ENCODE data around the gene MBD5. TPM values are rescaled to one million over a fixed set of nuclear protein-coding genes. Genes with fewer than 3 reads are reported as not detected.

Gene MBD5
- total and polyA plus RNA-seq, 2 donors: 16.5 to 134 TPM

DNA sequence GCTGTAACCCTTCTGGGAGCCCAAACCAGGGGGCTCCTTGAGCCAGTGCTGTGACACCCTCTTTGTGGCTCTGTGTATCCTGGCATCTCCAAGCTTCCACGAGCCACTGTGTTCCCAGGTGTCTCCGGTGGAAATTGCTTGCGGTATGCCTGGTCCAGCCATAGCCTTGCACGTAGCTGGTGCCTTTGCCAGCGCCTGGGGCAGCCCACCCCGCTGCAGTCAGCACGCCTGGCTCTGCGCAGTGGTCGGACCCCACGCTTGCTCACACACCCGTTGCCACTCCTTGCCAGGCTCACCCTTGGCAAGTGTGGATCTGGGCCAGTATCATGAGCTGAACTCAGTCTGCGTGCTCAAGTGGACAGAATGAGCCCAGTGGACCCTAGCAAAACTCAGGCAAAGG is 152.3 kb downstream of the MBD5 start:
- WGBS: 98% methylated on average over 12 of the region's 12 CpGs
- Histone ChIP-seq H3K4me3 (ENCODE audit: low read depth, low read length) (no peak overlapping the region), H3K36me3 (ENCODE audit: insufficient read depth) (no peaks in the 10 kb centered on the region), H3K4me1 (ENCODE audit: insufficient read depth) (no peaks in the 10 kb centered on the region), H3K27ac (ENCODE audit: low read depth) (no peak overlapping the region)
- no peak for DNase-seq (ENCODE audit: extremely low spot score)

DNA sequence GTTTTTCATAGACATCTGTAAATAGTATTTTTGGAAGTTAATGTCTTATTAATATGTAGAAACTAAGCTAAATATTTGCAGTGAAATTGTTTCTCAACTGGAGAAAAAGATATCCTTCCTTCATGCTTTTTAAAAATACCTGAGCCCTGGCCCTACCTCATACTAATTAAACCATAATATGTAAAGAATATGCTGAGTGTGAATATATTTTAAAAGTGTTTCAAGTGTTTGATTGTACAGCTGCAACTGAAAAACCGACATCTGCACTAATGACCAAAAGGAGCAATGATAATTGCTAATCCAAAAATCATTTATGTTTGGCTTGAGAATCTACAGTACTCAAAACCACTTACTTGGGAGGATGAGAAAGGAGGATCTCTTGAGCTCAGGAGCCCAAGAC is 156.7 kb downstream of the MBD5 start:
- Histone ChIP-seq H3K36me3 (ENCODE audit: insufficient read depth) (peaks cover 1% of the 10 kb centered on the region), H3K27ac (ENCODE audit: low read depth) (no peak overlapping the region), H3K4me1 (ENCODE audit: insufficient read depth) (no peaks in the 10 kb centered on the region), H3K4me3 (ENCODE audit: low read depth, low read length) (no peak overlapping the region)
- DNase-seq (ENCODE audit: extremely low spot score): no peak
- 88% methylated on average over 1 of the region's 1 CpG for WGBS

DNA sequence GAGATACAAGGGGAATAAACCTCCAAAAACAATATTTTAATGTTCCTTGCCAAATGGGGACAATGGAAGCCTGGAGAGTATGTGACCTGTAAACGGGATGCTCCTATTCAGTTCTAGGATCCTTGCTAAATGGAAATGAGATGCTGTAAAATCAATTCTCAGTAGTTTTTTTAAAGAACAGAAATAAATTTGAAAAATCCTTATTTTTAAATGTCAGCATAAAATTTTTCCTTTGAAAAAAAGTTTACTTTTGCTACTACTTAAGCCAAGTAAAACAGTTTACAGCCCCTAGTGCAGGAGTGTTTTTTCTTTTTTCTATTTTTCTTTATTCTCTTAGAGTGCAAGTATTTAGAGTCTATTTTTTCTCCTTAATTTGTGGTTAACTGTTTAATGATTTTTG is 158.8 kb downstream of the MBD5 start:
- no peak for DNase-seq (ENCODE audit: extremely low spot score)

DNA sequence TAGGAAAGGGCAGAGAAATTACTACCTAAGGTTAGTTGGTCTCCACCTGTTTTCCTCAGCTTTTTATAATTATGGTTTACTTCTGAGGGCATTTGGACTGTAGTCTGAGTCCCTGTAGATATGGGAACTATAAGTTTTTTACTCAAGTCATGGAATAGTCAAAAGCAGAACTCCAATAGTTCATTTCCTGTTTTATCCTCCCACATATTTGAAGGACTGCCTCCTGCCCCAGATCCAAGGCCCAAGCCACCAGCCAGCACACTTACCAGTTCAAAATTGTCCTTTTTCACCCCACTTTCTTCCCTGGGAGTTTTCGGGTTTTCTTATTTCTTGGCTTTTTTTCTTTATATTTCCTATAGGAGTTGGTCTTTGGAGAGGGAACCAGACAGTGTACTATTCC is 164.1 kb downstream of the MBD5 start:
- Histone ChIP-seq H3K4me1 (ENCODE audit: insufficient read depth) (no peaks in the 10 kb centered on the region), H3K27ac (ENCODE audit: low read depth) (no peak overlapping the region), H3K36me3 (ENCODE audit: insufficient read depth) (no peaks in the 10 kb centered on the region), H3K4me3 (ENCODE audit: low read depth, low read length) (no peak overlapping the region)
- no peak for DNase-seq (ENCODE audit: extremely low spot score)
- 97% methylated on average over 1 of the region's 1 CpG for WGBS

More for the DNA sequence above, 158.8 kb downstream of the MBD5 start:
- Histone ChIP-seq H3K27ac (ENCODE audit: low read depth) (no peak overlapping the region), H3K4me1 (ENCODE audit: insufficient read depth) (no peaks in the 10 kb centered on the region), H3K36me3 (ENCODE audit: insufficient read depth) (peaks cover 1% of the 10 kb centered on the region), H3K4me3 (ENCODE audit: low read depth, low read length) (no peak overlapping the region)
- 85% methylated on average over 1 of the region's 1 CpG for WGBS

DNA sequence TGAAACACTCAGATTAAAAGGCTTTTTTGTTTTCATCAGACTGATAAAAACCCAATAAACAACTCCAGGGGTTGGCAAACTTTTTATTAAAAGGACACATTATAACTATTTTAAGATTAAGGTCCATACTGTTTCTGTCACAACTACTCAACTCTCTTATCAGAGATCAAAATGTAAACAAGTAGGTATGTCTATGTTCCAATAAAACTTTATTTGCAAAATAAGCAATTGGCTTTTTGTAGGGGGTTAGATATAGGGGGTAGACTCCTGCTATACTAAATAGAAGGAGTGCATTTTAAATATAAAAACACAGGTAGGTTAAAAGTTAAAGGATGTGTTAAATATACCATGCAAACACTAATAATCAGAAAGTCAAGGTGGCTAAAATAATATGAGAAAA is 174.0 kb downstream of the MBD5 start:
- Histone ChIP-seq H3K4me1 (ENCODE audit: insufficient read depth) (no peaks in the 10 kb centered on the region), H3K36me3 (ENCODE audit: insufficient read depth) (no peaks in the 10 kb centered on the region), H3K4me3 (ENCODE audit: low read depth, low read length) (no peak overlapping the region), H3K27ac (ENCODE audit: low read depth) (no peak overlapping the region)
- DNase-seq (ENCODE audit: extremely low spot score): no peak

DNA sequence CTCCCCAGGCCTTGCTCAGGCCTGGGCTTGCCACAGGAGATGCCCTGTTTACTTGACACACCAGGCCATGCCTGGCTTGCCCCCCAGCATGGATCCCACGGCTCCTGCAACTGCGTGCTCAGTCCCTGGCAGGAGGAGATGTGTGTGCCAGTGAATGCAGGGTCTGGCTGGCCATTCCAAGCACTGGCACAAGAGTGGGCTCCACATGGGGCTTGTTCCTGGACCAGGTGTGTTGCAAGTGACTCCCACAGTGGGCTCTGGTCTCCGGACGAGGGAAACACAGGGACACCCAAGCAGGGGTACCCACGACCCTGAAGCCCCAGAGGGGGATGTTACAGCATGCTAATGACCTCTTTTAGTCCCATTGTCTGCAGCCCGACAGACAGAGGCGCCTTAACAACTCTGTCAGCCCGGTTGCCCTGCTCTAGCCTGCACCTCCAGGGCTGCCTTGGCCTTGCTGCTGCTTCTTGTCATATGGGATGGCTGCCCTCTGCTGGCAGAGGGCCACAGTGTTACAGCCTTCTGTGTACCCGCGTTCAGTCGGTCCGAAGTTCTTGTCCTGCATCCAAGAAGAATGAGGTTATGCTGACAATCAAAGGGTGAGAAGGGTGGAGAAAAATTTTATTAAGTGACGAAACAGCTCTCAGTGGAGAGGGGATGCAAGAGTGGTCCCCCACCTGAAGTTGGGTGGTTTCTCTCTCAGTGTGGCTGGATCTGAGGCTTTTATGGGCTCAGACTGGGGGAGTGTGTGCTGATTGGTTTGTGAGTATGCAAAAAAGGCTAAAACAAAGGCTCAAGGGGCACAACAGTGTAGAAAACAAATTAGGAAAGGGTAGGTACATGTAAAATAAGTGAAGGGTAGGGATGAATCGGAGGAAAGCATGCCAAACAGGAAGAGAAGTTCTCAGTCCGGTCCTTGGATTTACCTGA is 180.4 kb downstream of the MBD5 start:
- WGBS: 82% methylated on average over 15 of the region's 15 CpGs
- Histone ChIP-seq H3K36me3 (ENCODE audit: insufficient read depth) (no peaks in the 10 kb centered on the region), H3K4me1 (ENCODE audit: insufficient read depth) (no peaks in the 10 kb centered on the region), H3K4me3 (ENCODE audit: low read depth, low read length) (no peak overlapping the region), H3K27ac (ENCODE audit: low read depth) (no peak overlapping the region)
- no peak for DNase-seq (ENCODE audit: extremely low spot score)

DNA sequence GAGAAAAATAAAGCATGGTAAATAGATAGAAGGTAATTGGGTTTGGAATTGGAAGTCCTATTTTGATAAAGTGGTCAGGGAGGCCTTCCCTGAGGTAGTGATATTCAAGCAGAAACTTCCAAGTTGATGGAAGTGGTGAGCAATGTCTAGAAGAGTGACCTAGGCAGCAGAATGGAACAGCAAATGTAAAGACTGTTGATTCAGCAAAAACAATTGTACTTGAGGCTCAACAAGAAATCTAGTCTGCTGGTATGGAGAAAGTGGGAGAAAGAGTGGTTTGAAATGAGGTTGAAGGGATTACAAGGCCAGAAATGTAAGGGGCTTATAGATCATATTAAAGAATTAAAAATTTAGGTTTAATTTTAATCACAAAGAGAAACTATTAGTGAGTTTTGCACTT is 181.3 kb downstream of the MBD5 start:
- no peak for DNase-seq (ENCODE audit: extremely low spot score)
- no peak overlapping the region for H3K4me3 ChIP-seq (ENCODE audit: low read depth, low read length)
- H3K36me3 ChIP-seq (ENCODE audit: insufficient read depth): no peaks in the 10 kb centered on the region
- H3K27ac ChIP-seq (ENCODE audit: low read depth): no peak overlapping the region
- H3K4me1 ChIP-seq (ENCODE audit: insufficient read depth): no peaks in the 10 kb centered on the region

DNA sequence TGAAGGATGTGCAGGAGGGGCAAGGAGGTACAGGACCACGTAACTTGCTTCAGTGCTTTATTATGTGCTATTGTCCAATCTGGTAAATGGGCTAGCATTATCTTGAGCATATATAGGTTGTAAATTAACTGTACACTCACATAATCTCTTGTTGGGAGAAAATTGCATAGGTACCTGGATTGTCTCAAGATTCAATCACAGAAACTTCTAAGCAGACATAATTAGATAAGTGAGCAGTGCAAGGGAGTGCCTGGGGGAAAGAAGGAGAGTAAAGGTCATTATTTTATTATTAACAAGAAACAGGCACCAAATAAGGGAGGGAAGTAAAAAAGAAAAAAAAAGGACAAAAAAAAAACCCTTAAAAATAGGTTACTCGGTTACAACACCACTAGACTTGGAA is 186.2 kb downstream of the MBD5 start:
- no peak for DNase-seq (ENCODE audit: extremely low spot score)
- Histone ChIP-seq H3K27ac (ENCODE audit: low read depth) (no peak overlapping the region), H3K4me3 (ENCODE audit: low read depth, low read length) (no peak overlapping the region), H3K36me3 (ENCODE audit: insufficient read depth) (no peaks in the 10 kb centered on the region), H3K4me1 (ENCODE audit: insufficient read depth) (no peaks in the 10 kb centered on the region)
- 86% methylated on average over 2 of the region's 2 CpGs for WGBS

DNA sequence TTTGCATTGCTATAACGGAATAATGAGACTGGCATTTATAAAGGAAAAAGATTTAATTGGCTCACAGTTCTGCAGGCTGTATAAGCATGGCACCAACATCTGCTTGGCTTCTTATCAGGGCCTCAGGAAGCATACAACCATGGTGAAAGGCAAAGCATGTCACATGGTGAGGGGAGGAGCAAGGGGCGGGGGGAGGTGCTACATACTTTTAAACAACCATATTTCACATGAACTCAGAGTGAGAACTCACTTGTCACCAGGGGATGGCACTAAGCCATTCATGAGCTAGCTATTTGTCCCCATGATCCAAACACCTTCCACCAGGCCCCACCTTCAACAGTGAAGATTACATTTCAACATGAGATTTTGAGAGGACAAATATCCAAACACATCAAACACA is 188.7 kb downstream of the MBD5 start:
- 94% methylated on average over 2 of the region's 2 CpGs for WGBS
- no peak overlapping the region for H3K27ac ChIP-seq (ENCODE audit: low read depth)

DNA sequence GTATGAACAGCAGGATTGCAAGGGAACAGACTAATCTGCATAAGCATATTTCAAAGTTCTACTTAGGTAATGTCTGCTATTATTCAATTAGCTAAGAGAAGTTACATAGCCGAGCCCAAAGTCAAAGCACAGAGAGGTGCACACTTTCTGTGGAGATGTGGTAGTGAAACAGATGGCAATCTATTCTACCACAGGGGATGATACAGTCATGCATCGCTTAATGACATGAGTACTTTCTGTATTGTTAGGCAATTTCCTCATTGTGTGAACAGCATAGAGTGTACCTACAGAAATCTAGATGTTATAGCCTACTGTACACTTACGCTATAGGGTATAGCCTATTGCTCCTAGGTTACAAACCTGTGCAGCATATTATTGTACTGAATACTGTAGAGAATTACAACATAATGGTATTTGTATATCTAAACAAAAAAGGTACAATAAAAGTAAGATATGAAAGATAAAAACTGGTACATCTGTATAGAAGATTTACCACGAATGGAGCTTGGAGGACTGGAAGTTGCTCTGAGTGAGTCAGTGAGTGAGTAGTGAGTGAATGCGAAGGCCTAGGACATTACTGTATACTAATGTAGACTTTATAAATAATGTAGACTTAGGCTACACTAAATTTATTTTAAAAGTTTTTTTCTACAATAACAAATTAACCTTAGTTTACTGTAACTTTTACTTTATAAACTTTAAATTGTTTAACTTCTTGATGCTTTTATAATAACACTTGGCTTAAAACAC is 197.6 kb downstream of the MBD5 start:
- no peak for DNase-seq (ENCODE audit: extremely low spot score)
- no peak overlapping the region for H3K27ac ChIP-seq (ENCODE audit: low read depth)
- no peaks in the 10 kb centered on the region for H3K4me1 ChIP-seq (ENCODE audit: insufficient read depth)
- 87% methylated on average over 5 of the region's 5 CpGs for WGBS
- H3K36me3 ChIP-seq (ENCODE audit: insufficient read depth): no peaks in the 10 kb centered on the region
- H3K4me3 ChIP-seq (ENCODE audit: low read depth, low read length): no peak overlapping the region

More for the DNA sequence above, 188.7 kb downstream of the MBD5 start:
- Histone ChIP-seq H3K4me3 (ENCODE audit: low read depth, low read length) (no peak overlapping the region), H3K4me1 (ENCODE audit: insufficient read depth) (no peaks in the 10 kb centered on the region), H3K36me3 (ENCODE audit: insufficient read depth) (no peaks in the 10 kb centered on the region)
- no peak for DNase-seq (ENCODE audit: extremely low spot score)

DNA sequence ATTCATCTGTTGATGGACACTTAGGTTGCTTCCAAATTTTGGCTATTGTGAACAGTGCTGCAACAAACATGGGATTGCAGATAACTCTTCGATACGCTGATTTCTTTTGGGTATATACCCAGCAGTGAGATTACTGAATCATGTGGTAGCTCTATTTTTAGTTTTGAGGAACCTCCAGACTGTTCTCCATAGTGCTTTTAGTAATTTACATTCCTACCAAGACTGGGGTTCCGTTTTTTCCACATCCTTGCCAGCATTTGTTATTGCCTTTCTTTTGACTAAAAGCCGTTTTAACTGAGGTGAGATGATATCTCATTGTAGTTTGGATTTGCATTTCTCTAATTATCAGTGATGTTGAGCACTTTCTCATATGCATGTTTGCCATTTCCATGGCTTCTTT is 200.3 kb downstream of the MBD5 start:
- no peak overlapping the region for H3K27ac ChIP-seq (ENCODE audit: low read depth)
- no peak for DNase-seq (ENCODE audit: extremely low spot score)
- no peak overlapping the region for H3K4me3 ChIP-seq (ENCODE audit: low read depth, low read length)
- no peaks in the 10 kb centered on the region for H3K36me3 ChIP-seq (ENCODE audit: insufficient read depth)
- WGBS: 97% methylated on average over 4 of the region's 4 CpGs
- H3K4me1 ChIP-seq (ENCODE audit: insufficient read depth): no peaks in the 10 kb centered on the region

DNA sequence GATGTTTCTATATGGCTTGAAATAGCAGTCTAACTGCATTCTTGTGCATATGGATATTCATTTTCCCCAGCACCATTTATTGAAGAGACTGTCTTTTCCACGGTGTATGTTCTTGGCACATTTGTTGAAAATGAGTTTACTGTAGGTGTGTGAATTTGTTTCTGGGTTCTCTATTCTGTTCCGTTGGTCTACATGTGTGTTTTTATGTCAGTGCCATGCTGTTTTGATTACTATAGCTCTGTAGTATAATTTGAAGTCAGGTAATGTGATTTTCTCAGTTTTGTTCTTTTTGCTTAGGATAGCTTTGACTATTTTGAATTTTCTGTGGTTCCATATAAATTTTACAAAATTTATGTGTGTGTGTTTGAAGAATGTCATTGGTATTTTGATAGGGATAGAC is 201.0 kb downstream of the MBD5 start:
- no peak for DNase-seq (ENCODE audit: extremely low spot score)
- 98% methylated on average over 2 of the region's 2 CpGs for WGBS

DNA sequence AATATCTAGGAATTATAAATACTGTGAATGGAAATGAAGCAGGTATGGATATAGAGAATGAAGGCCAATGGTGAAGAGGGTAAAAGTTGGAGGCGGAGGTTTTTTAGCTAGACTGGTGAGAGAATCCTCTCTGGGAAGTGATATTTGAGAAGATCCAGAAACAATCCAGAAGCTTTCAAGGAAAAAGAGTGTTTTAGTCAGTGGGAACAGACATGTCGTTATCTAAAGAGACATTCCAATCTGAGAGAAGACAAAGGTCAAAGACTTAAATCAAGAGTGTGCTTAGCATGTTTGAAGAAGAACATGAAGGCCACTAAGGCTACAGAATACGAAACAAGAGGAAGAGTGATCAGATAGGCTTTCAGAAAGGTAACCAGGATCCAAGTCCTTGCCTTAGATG is 211.0 kb downstream of the MBD5 start:
- Histone ChIP-seq H3K36me3 (ENCODE audit: insufficient read depth) (no peaks in the 10 kb centered on the region), H3K4me3 (ENCODE audit: low read depth, low read length) (no peak overlapping the region), H3K4me1 (ENCODE audit: insufficient read depth) (no peaks in the 10 kb centered on the region), H3K27ac (ENCODE audit: low read depth) (no peak overlapping the region)
- DNase-seq (ENCODE audit: extremely low spot score): no peak
- 84% methylated on average over 3 of the region's 3 CpGs for WGBS

More for the DNA sequence above, 201.0 kb downstream of the MBD5 start:
- Histone ChIP-seq H3K36me3 (ENCODE audit: insufficient read depth) (no peaks in the 10 kb centered on the region), H3K4me1 (ENCODE audit: insufficient read depth) (no peaks in the 10 kb centered on the region), H3K4me3 (ENCODE audit: low read depth, low read length) (no peak overlapping the region), H3K27ac (ENCODE audit: low read depth) (no peak overlapping the region)

DNA sequence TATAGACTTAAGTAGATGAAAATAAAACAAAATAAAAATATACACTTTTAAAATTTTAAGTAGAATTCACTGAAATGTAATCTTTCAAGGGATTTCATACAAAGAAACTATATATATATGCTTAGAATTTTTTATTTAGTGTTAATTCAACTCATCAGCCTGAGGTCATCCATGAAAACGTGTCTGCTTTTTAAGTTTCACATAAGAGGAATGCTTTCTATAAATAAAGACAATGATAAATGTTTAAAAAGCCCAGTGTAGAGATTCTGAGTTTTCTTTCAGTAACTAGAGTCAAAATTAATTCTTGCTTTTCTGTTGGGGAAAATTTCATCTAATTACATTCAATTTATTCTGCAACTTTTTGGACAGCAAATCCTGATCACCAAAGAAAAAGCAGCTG is 213.3 kb downstream of the MBD5 start:
- H3K4me3 ChIP-seq (ENCODE audit: low read depth, low read length): no peak overlapping the region
- WGBS: 48% methylated on average over 1 of the region's 1 CpG
- H3K4me1 ChIP-seq (ENCODE audit: insufficient read depth): no peaks in the 10 kb centered on the region
- no peaks in the 10 kb centered on the region for H3K36me3 ChIP-seq (ENCODE audit: insufficient read depth)
- H3K27ac ChIP-seq (ENCODE audit: low read depth): no peak overlapping the region
- no peak for DNase-seq (ENCODE audit: extremely low spot score)

Data from urinary bladder (tissue), 4 donors.